ENCODE results near the gene SELP. TPM values are rescaled to one million over a fixed set of nuclear protein-coding genes. Genes with fewer than 3 reads are reported as not detected.

The SELP gene
- total and polyA plus RNA-seq, 2 experiments from 2014 or later: 0.27 TPM; not detected in 1

GRCh38 chr1:169594391-169594790 lies 35.5 kb downstream of the SELP start:
- no peak for TF ChIP-seq CTCF (IDR thresholded peaks at IDR 0.05; ENCODE audit: poor library complexity)
- no peak for TF ChIP-seq EZH2phosphoT487 (IDR thresholded peaks at IDR 0.05; ENCODE audit: low read depth, severe bottlenecking, unreplicated experiment)
- no peak for TF ChIP-seq EZH2 (IDR thresholded peaks at IDR 0.05; ENCODE audit: borderline replicate concordance)
- no peak for DNase-seq (ENCODE audit: low spot score)
- Histone ChIP-seq H3K27ac (no peak overlapping the region), H3K4me3 (no peak overlapping the region), H3K4me2 (no peak overlapping the region), H2AFZ (no peak overlapping the region), H3K9me3 (ENCODE audit: low read depth) (no peaks in the 10 kb centered on the region), H3K9me2 (replicated peaks; ENCODE audit: insufficient read depth) (no peaks in the 10 kb centered on the region), H3K79me2 (no peaks in the 10 kb centered on the region), H3K27me3 (no peaks in the 10 kb centered on the region), H3K4me1 (ENCODE audit: insufficient read depth) (no peaks in the 10 kb centered on the region), H3K36me3 (replicated peaks; ENCODE audit: insufficient read depth, low read depth) (no peaks in the 10 kb centered on the region), H4K20me1 (ENCODE audit: insufficient read depth, poor library complexity, severe bottlenecking) (no peaks in the 10 kb centered on the region)
- WGBS (ENCODE audit: low lambda C conversion rate, missing lambda C conversion rate): 63% methylated on average over 3 of the region's 3 CpGs

- no peak overlapping the region for H2AFZ ChIP-seq
- no peak overlapping the region for H3K4me3 ChIP-seq
- 90% methylated on average over 5 of the region's 5 CpGs for WGBS (ENCODE audit: low lambda C conversion rate, missing lambda C conversion rate)
- H3K9me3 ChIP-seq (ENCODE audit: low read depth): no peaks in the 10 kb centered on the region
- no peaks in the 10 kb centered on the region for H3K4me1 ChIP-seq (ENCODE audit: insufficient read depth)
- H3K4me2 ChIP-seq: no peak overlapping the region
- TF ChIP-seq CTCF (IDR thresholded peaks at IDR 0.05; ENCODE audit: poor library complexity) (no peak), EZH2phosphoT487 (IDR thresholded peaks at IDR 0.05; ENCODE audit: low read depth, severe bottlenecking, unreplicated experiment) (no peak), EZH2 (IDR thresholded peaks at IDR 0.05; ENCODE audit: borderline replicate concordance) (no peak)
- DNase-seq (ENCODE audit: low spot score): no peak
- H3K79me2 ChIP-seq: no peaks in the 10 kb centered on the region
- no peaks in the 10 kb centered on the region for H3K36me3 ChIP-seq (replicated peaks; ENCODE audit: insufficient read depth, low read depth)
- H3K9me2 ChIP-seq (replicated peaks; ENCODE audit: insufficient read depth): no peaks in the 10 kb centered on the region
- H3K27me3 ChIP-seq: no peaks in the 10 kb centered on the region
- H4K20me1 ChIP-seq (ENCODE audit: insufficient read depth, poor library complexity, severe bottlenecking): no peaks in the 10 kb centered on the region
- no peak overlapping the region for H3K27ac ChIP-seq
Observed at GRCh38 chr1:169590932-169591331, 39.0 kb downstream of the SELP start.

- H3K27me3 ChIP-seq: no peaks in the 10 kb centered on the region
- H3K4me1 ChIP-seq (ENCODE audit: insufficient read depth): no peaks in the 10 kb centered on the region
- no peak overlapping the region for H3K27ac ChIP-seq
- TF ChIP-seq EZH2phosphoT487 (IDR thresholded peaks at IDR 0.05; ENCODE audit: low read depth, severe bottlenecking, unreplicated experiment) (no peak), CTCF (IDR thresholded peaks at IDR 0.05; ENCODE audit: poor library complexity) (no peak), EZH2 (IDR thresholded peaks at IDR 0.05; ENCODE audit: borderline replicate concordance) (no peak)
- no peak overlapping the region for H3K4me2 ChIP-seq
- no peaks in the 10 kb centered on the region for H4K20me1 ChIP-seq (ENCODE audit: insufficient read depth, poor library complexity, severe bottlenecking)
- no peak for DNase-seq (ENCODE audit: low spot score)
- H3K9me2 ChIP-seq (replicated peaks; ENCODE audit: insufficient read depth): no peaks in the 10 kb centered on the region
- no peaks in the 10 kb centered on the region for H3K79me2 ChIP-seq
- no peak overlapping the region for H3K4me3 ChIP-seq
- no peaks in the 10 kb centered on the region for H3K9me3 ChIP-seq (ENCODE audit: low read depth)
- 84% methylated on average over 4 of the region's 4 CpGs for WGBS (ENCODE audit: low lambda C conversion rate, missing lambda C conversion rate)
- no peak overlapping the region for H2AFZ ChIP-seq
- no peaks in the 10 kb centered on the region for H3K36me3 ChIP-seq (replicated peaks; ENCODE audit: insufficient read depth, low read depth)
Observed at GRCh38 chr1:169588785-169589485, 41.0 kb downstream of the SELP start.
